ENCODE measurements around the gene SCFD2. TPM values are rescaled to one million over a fixed set of nuclear protein-coding genes. Genes with fewer than 3 reads are reported as not detected.
"Not testable (repeated sequence)": the region's sequence is repeated elsewhere in the genome, so short reads cannot be mapped to it uniquely, and the experiment has no call there.

SCFD2 gene
- total and polyA plus RNA-seq, 10 of the 15 experiments (the other 5 are each of a cell fraction or from before 2014, with no cell fraction given), result 4.8 to 37.6 (median 24.9) TPM

DNA sequence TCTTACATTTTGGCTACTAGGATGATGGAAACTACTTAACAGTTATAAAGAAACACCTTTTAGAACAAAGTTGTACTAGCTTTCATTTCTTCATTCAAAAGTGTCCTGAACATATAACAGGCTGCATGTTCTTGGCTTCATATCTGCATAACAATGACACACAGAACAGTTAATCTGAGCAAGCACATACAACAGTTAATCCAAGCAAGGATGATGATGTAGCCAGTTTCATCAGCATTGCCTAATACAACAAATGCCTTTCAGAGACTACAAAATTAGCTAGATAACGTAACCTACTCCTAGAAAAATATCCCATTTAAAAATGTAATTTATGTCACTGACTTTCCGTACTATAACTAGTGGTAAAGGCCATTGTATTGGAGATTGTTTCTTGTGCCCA lies 182.1 kb downstream of the SCFD2 start:
- intact Hi-C loops (cut with micrococcal nuclease; ENCODE audit: unreplicated experiment), result no loop called here
- no peaks in the 10 kb centered on the region for H3K36me3 ChIP-seq (ENCODE audit: control insufficient read depth in 2 of 2, insufficient read depth in 2 of 2, low read length in 1 of 2)
- no peak overlapping the region for H3K9ac ChIP-seq (ENCODE audit: control insufficient read depth, insufficient read depth, low read length)
- BruUV-seq (replicated peaks), result no TSS peak
- H3K4me3 ChIP-seq, result no peak overlapping the region
- H3K27me3 ChIP-seq (replicated peaks in 1 of 2; ENCODE audit: control insufficient read depth in 2 of 2, insufficient read depth in 2 of 2, low read length in 1 of 2), result no peaks in the 10 kb centered on the region
- SMC1A ChIA-PET (ENCODE audit: uncharacterized antibody, unreplicated experiment), result interaction anchor here (0.6 to 1.5 kb wide), 6 partner anchors 12 to 1033 kb away, joined by 3 to 5 read pairs (median 3); no protein-coding TSS in a partner anchor
- FAIRE-seq (no peak), ATAC-seq (no peak), DNase-seq (ENCODE audit: low read depth, low spot score) (no peak)
- H3K4me1 ChIP-seq (ENCODE audit: control insufficient read depth, insufficient read depth, low read length), result no peaks in the 10 kb centered on the region
- RAD21 ChIA-PET (ENCODE audit: unreplicated experiment), result no interaction called here
- no peak for TF ChIP-seq KAT2A (conservative IDR thresholded peaks at IDR 0.05; ENCODE audit: control insufficient read depth, low read depth, low read length)
- no peak for TF ChIP-seq TARDBP (IDR thresholded peaks at IDR 0.05; ENCODE audit: borderline replicate concordance)
- TF ChIP-seq EP300 (IDR thresholded peaks at IDR 0.05; ENCODE audit: borderline replicate concordance in 1 of 2, control insufficient read depth in 1 of 2, low read depth in 2 of 2, low read length in 2 of 2), result no peak
- in situ Hi-C loops (cut with MboI), result no loop called here
- POLR2A ChIA-PET, result interaction anchor here (0.5 kb wide), 1 partner anchor 139 kb away, joined by 10 read pairs; no protein-coding TSS in a partner anchor
- H3K27ac ChIP-seq (ENCODE audit: control insufficient read depth, insufficient read depth), result no peak overlapping the region
- no peak overlapping the region for H3K4me2 ChIP-seq (ENCODE audit: control insufficient read depth, insufficient read depth)
- no peaks in the 10 kb centered on the region for H4K20me1 ChIP-seq (ENCODE audit: control insufficient read depth, insufficient read depth)
- no peaks in the 10 kb centered on the region for H3K79me2 ChIP-seq (ENCODE audit: control insufficient read depth, insufficient read depth, low read length)
- 100% methylated on average over 2 of the region's 2 CpGs for WGBS (ENCODE audit: insufficient coverage, insufficient replicate concordance, low lambda C conversion rate, missing lambda C conversion rate)
- H2AFZ ChIP-seq (ENCODE audit: control insufficient read depth, low read depth, low read length), result no peak overlapping the region
- CTCF ChIA-PET, result interaction anchor here (0.6 to 3.3 kb wide), 5 partner anchors 12 to 1050 kb away, joined by 3 to 11 read pairs (median 3); no protein-coding TSS in a partner anchor
- no peaks in the 10 kb centered on the region; the same call in 2 of the 3 replicates for H3K9me3 ChIP-seq (replicated peaks; ENCODE audit: control insufficient read depth, insufficient read depth, low read length)

GRCh38 chr4:53177751-53178150 lies 188.1 kb downstream of the SCFD2 start:
- FAIRE-seq; H2AFZ ChIP-seq (ENCODE audit: control insufficient read depth, low read depth, low read length); CTCF ChIA-PET; H3K9me3 ChIP-seq (replicated peaks; ENCODE audit: control insufficient read depth, insufficient read depth, low read length); H3K9ac ChIP-seq (ENCODE audit: control insufficient read depth, insufficient read depth, low read length); ATAC-seq; H3K4me2 ChIP-seq (ENCODE audit: control insufficient read depth, insufficient read depth); H3K27ac ChIP-seq (ENCODE audit: control insufficient read depth, insufficient read depth); H3K27me3 ChIP-seq (replicated peaks in 1 of 2; ENCODE audit: control insufficient read depth in 2 of 2, insufficient read depth in 2 of 2, low read length in 1 of 2); H3K4me3 ChIP-seq; H3K36me3 ChIP-seq (ENCODE audit: control insufficient read depth in 2 of 2, insufficient read depth in 2 of 2, low read length in 1 of 2); H4K20me1 ChIP-seq (ENCODE audit: control insufficient read depth, insufficient read depth); H3K79me2 ChIP-seq (ENCODE audit: control insufficient read depth, insufficient read depth, low read length); BruUV-seq (replicated peaks); RAD21 ChIA-PET (ENCODE audit: unreplicated experiment); POLR2A ChIA-PET; DNase-seq (ENCODE audit: low read depth, low spot score); SMC1A ChIA-PET (ENCODE audit: uncharacterized antibody, unreplicated experiment); in situ Hi-C loops (cut with MboI): not testable (repeated sequence)
- WGBS (ENCODE audit: insufficient coverage, insufficient replicate concordance, low lambda C conversion rate, missing lambda C conversion rate), result 98% methylated on average over 4 of the region's 4 CpGs
- peaks cover 13% of the 10 kb centered on the region for H3K4me1 ChIP-seq (ENCODE audit: control insufficient read depth, insufficient read depth, low read length)
- intact Hi-C loops (cut with micrococcal nuclease; ENCODE audit: unreplicated experiment), result loop anchor here (5.0 kb wide), 2 partner anchors 145 to 525 kb away; no protein-coding TSS in a partner anchor
